Mesothelial cell of epicardium (in vitro differentiated cells): ENCODE measurements around the gene MT1M. TPM values are rescaled to one million over a fixed set of nuclear protein-coding genes. Genes with fewer than 3 reads are reported as not detected.
"Not testable (repeated sequence)": the region's sequence is repeated elsewhere in the genome, so short reads cannot be mapped to it uniquely, and the experiment has no call there.

ENCODE experiments used
- DNase-seq, 2 experiments: peaks; one replicate each; pipeline ENCODE4 v3.0.0; 2021; ENCODE audit warnings: low spot score in 2 of 2; ENCODE audit not compliant: unreplicated experiment in 2 of 2
- H3K27ac Mint-ChIP-seq: 2 replicates; pipeline ENCODE4 v1.8.0; 2021; ENCODE audit warnings: mixed read lengths
- H3K27me3 Mint-ChIP-seq: 2 replicates; pipeline ENCODE4 v1.8.0; 2021; ENCODE audit warnings: low read depth, mixed read lengths
- H3K36me3 Mint-ChIP-seq: 2 replicates; pipeline ENCODE4 v1.8.0; 2021; ENCODE audit warnings: mixed read lengths
- H3K4me1 Mint-ChIP-seq: 2 replicates; pipeline ENCODE4 v1.8.0; 2021; ENCODE audit warnings: mixed read lengths
- H3K4me3 Mint-ChIP-seq: 2 replicates; pipeline ENCODE4 v1.8.0; 2021; ENCODE audit warnings: mild to moderate bottlenecking, moderate library complexity, mixed read lengths
- H3K9me3 Mint-ChIP-seq: 2 replicates; pipeline ENCODE4 v1.8.0; 2021; ENCODE audit warnings: mixed read lengths
- CTCF ChIP-seq: fragments of 200-600 bp; sonication (generic); IDR thresholded peaks from one replicate; pipeline ENCODE4 v1.5.0; 2021; ENCODE audit warnings: antibody characterized with exemption; ENCODE audit not compliant: unreplicated experiment
- total RNA-seq: library from RNA; stranded (reverse); gene quantifications from 3 replicates; pipeline ENCODE4 v1.2.1, GENCODE V29; 2021

The MT1M gene
- total RNA-seq, 1 donor from 2014 or later: not detected

- Mint-ChIP-seq H3K4me3 (no peak overlapping the region), H3K36me3 (no peaks in the 10 kb centered on the region), H3K4me1 (peaks cover 18% of the 10 kb centered on the region), H3K27ac (no peak overlapping the region), H3K9me3 (no peaks in the 10 kb centered on the region), H3K27me3 (peaks cover 99% of the 10 kb centered on the region)
- no peak for DNase-seq
- no peak for TF ChIP-seq CTCF
Observed at GRCh38 chr16:56672761-56673536, 40.5 kb downstream of the MT1M start.

DNA sequence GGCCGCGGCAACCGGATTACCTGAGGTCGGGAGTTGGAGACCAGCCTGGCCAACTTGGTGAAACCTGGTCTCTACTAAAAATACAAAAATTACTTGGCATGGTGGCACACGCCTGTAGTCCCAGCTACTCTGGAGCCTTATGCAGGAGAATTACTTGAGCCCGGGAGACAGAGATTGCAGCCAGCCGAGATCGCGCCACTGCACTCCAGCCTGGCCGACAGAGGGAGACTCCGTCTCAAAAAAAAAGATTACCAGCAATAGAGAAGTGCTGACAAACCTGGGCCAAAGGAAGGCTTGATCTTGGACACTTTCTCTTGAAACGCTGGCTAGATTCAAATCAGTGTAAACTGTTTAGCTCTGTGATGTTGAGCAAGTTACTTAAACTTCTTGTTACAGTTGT lies 41.5 kb downstream of the MT1M start:
- no peak overlapping the region for H3K4me3 Mint-ChIP-seq
- no peak for DNase-seq
- no peaks in the 10 kb centered on the region for H3K36me3 Mint-ChIP-seq
- no peak overlapping the region for H3K27ac Mint-ChIP-seq
- no peaks in the 10 kb centered on the region for H3K9me3 Mint-ChIP-seq
- peaks cover 18% of the 10 kb centered on the region for H3K4me1 Mint-ChIP-seq
- no peak for TF ChIP-seq CTCF
- H3K27me3 Mint-ChIP-seq: peaks cover 92% of the 10 kb centered on the region

GRCh38 chr16:56674570-56674969 lies 42.1 kb downstream of the MT1M start:
- H3K9me3 Mint-ChIP-seq, H3K36me3 Mint-ChIP-seq, H3K27ac Mint-ChIP-seq, H3K4me3 Mint-ChIP-seq, DNase-seq: not testable (repeated sequence)
- Mint-ChIP-seq H3K27me3 (peaks cover 88% of the 10 kb centered on the region), H3K4me1 (peaks cover 18% of the 10 kb centered on the region)

- no peak overlapping the region for H3K27ac Mint-ChIP-seq
- no peak for TF ChIP-seq CTCF
- H3K9me3 Mint-ChIP-seq: no peaks in the 10 kb centered on the region
- peaks cover 80% of the 10 kb centered on the region for H3K27me3 Mint-ChIP-seq
- peaks cover 18% of the 10 kb centered on the region for H3K4me1 Mint-ChIP-seq
- peak overlapping the region; percentile 60 for H3K4me3 Mint-ChIP-seq
- H3K36me3 Mint-ChIP-seq: no peaks in the 10 kb centered on the region
- DNase-seq: no peak
Observed at GRCh38 chr16:56675685-56676210, 43.3 kb downstream of the MT1M start.

DNA sequence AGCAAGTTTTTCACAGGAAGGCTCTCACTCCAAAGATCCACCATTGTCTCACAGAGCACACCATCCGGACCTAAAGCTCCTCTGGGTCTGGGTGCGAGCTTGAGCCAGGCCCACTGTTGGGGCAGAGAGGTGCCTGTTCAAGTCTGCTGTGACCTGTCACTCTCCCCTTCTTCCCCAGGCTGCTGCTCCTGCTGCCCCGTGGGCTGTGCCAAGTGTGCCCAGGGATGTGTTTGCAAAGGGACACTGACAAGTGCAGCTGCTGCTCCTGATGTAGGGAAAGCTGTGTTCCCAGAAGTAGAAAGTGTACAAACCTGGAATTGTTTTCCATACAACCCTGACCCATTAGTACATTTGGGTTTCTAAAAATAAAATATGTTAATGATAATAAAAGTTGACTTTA lies 45.0 kb downstream of the MT1M start:
- peaks cover 18% of the 10 kb centered on the region for H3K4me1 Mint-ChIP-seq

More for the DNA sequence above, 45.0 kb downstream of the MT1M start:
- no peak for TF ChIP-seq CTCF
- no peaks in the 10 kb centered on the region for H3K9me3 Mint-ChIP-seq
- H3K27me3 Mint-ChIP-seq: peaks cover 73% of the 10 kb centered on the region
- H3K4me3 Mint-ChIP-seq: no peak overlapping the region
- DNase-seq: no peak
- H3K27ac Mint-ChIP-seq: no peak overlapping the region
- no peaks in the 10 kb centered on the region for H3K36me3 Mint-ChIP-seq
